ENCODE results near the gene MUTYH.

The MUTYH gene

GRCh38 chr1:45348966-45349677 is 8.9 kb upstream of the MUTYH start:
- peak in 2 of 56 donors; percentile 19 to 26 for DNase-seq

GRCh38 chr1:45348609-45348965 is 8.3 kb upstream of the MUTYH start:
- DNase-seq, result no peak

- no peak for DNase-seq
These were observed 7.8 kb upstream of the MUTYH start for GRCh38 chr1:45348020-45348419.

- no peak for DNase-seq
These were observed 6.2 kb upstream of the MUTYH start for GRCh38 chr1:45346473-45346872.

- DNase-seq, result no peak
These were observed 4.8 kb upstream of the MUTYH start for GRCh38 chr1:45345014-45345413.

- no peak for DNase-seq
These were observed 4.3 kb upstream of the MUTYH start for GRCh38 chr1:45344499-45344898.

- DNase-seq, result peak in 4 of 56 donors; percentile 20 to 44 (median 38)
These were observed 701 bp upstream of the MUTYH start for GRCh38 chr1:45340816-45341466.

- no peak for DNase-seq
These were observed 2.5 kb downstream of the MUTYH start for GRCh38 chr1:45337630-45338325.

GRCh38 chr1:45335855-45336324 is 4.3 kb downstream of the MUTYH start:
- DNase-seq, result no peak

GRCh38 chr1:45334308-45335245 is 5.7 kb downstream of the MUTYH start:
- DNase-seq, result peak in 5 of 56 donors; percentile 8 to 47 (median 19)

GRCh38 chr1:45332346-45332720 is 7.9 kb downstream of the MUTYH start:
- DNase-seq, result no peak

GRCh38 chr1:45331436-45332345 is 8.5 kb downstream of the MUTYH start:
- no peak for DNase-seq

- no peak for DNase-seq
These were observed 10.8 kb downstream of the MUTYH start for GRCh38 chr1:45329445-45329844.

- DNase-seq, result no peak
These were observed 11.6 kb downstream of the MUTYH start for GRCh38 chr1:45328680-45329079.

- DNase-seq, result no peak
These were observed 12.4 kb downstream of the MUTYH start for GRCh38 chr1:45327644-45328515.

GRCh38 chr1:45326627-45327623 is 13.3 kb downstream of the MUTYH start, which contains the start of gene HPDL:
Gene HPDL (plus strand): TSS chr1:45326895. CDS start chr1:45327149, 254 bp downstream.
- peak in 54 of 56 donors; percentile 29 to 88 (median 72) for DNase-seq

GRCh38 chr1:45325851-45326506 is 14.3 kb downstream of the MUTYH start:
- peak in 11 of 56 donors; percentile 6 to 32 (median 21) for DNase-seq

All from nucleus accumbens (tissue), 56 donors.